ENCODE results near the gene AGAP1.

GRCh38 chr2:236082061-236082460, 588.2 kb downstream of the AGAP1 start:
- TF ChIP-seq, protein P1, sequence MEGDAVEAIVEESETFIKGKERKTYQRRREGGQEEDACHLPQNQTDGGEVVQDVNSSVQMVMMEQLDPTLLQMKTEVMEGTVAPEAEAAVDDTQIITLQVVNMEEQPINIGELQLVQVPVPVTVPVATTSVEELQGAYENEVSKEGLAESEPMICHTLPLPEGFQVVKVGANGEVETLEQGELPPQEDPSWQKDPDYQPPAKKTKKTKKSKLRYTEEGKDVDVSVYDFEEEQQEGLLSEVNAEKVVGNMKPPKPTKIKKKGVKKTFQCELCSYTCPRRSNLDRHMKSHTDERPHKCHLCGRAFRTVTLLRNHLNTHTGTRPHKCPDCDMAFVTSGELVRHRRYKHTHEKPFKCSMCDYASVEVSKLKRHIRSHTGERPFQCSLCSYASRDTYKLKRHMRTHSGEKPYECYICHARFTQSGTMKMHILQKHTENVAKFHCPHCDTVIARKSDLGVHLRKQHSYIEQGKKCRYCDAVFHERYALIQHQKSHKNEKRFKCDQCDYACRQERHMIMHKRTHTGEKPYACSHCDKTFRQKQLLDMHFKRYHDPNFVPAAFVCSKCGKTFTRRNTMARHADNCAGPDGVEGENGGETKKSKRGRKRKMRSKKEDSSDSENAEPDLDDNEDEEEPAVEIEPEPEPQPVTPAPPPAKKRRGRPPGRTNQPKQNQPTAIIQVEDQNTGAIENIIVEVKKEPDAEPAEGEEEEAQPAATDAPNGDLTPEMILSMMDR (IDR thresholded peaks at IDR 0.05), result no peak
- TF ChIP-seq POLR2A (IDR thresholded peaks at IDR 0.05), result no peak
- no peak for TF ChIP-seq POLR2AphosphoS5 (IDR thresholded peaks at IDR 0.05)
